Measurements from ENCODE around the gene TIRAP.
"Not testable (repeated sequence)": the region's sequence is repeated elsewhere in the genome, so short reads cannot be mapped to it uniquely, and the experiment has no call there.

The TIRAP gene, protein sequence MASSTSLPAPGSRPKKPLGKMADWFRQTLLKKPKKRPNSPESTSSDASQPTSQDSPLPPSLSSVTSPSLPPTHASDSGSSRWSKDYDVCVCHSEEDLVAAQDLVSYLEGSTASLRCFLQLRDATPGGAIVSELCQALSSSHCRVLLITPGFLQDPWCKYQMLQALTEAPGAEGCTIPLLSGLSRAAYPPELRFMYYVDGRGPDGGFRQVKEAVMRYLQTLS

DNA sequence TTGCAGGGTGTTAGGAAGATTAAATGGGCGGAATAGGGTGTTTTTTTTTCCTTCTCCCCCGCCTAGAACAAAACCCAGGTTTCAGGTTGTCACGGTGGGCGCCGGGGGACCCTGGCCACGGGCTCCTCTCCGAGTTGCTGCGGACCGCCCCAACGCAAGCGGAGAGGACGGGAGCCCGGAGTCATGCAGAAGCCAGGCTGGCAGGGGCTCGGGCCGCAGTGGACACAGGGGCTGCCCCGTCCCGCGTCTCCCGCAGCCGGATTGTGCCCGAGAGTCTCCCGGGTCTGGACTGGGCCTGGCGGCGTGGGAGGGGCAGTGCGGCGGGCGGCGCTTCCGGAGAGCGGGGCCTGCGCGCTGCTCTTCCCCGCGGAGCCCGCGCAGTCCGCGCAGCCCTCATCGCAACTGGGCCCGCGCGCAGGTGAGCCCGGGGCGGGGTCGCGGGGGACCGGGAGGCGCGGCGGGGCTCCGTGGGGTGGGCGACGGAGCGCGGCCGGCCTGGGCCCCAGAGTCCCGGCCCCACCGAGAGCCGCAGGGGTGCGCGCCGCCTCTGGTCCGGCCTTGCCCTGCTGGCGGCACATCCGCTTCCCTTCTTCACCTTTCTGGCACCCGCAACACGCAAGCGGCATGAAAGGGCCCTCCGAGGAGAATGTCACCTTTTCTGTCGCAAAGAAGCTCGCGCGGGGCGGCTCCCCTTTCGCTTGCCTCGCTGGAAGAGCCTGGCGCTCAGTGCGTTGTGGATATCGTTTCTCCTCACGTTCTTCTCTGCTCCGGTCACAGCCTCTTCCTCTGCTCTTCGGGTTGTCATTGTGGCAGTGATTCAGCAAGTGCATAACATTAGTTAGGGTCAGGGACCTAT lies at the start of gene TIRAP:
Gene TIRAP, plus strand, starts transcription at position 358 of the 856 bp plus-strand sequence. CDS start 7,802 bp downstream, outside the sequence.
- in situ Hi-C loops (cut with MboI; ENCODE audit: low sequenced_read_pairs), result no loop called here

DNA sequence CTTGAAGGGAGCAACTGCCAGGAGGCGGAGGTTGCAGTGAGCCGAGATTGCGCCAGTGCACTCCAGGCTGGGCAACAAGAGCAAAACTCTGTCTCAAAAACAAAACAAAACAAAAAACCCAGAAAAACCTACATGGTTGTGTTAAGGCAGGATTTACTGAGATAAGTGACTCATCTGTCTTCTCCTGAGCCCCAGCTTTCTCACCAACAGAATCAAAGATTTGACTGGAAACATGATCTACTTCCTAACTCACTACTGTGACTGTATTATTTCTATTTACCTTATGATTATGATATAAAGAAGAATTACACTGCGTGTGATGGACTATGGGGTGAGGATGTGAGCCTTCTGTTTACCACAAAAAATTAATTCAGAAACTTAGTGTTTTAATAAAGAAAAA lies 49.5 kb upstream of the TIRAP start:
- in situ Hi-C loops (cut with MboI; ENCODE audit: low sequenced_read_pairs), result no loop called here

DNA sequence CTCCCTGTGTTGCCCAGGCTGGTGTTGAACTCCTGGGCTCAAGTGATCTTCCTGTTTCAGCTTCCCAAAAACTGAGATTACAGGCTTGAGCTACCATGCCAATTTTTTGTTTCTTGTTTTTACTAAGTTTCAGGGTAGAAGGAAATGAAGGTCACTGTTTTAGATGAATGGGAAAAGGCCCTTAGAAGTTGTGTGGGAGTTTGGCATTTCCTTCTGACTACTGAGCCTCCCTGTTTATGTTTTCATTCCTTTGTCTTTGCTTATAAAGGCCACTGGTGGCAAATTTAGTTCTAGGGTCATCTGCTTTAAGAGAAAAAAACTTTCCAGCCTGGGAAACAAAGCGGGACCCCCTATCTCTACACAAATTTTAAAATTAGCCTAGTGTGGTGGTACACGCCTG lies 36.3 kb upstream of the TIRAP start:
- in situ Hi-C loops (cut with MboI; ENCODE audit: low sequenced_read_pairs), result no loop called here

DNA sequence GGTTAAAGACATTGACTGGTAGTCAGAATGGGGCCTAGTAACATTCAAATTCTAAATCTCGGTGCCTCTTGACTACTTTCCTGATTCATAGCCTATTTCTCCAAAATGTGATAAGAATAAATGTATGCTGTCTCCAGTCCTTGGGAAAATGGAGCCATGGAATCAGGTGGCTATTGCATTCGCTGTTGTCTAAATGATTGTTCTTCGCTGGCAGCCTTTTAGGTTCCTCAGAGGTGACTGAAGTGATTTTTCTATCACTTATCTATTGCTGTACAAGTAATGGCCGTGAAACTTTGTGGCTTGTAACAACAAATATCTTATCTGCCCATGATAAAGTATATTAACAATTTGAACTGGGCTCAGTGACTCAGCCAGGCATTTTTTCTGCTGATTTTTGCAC lies 29.6 kb upstream of the TIRAP start:
- in situ Hi-C loops (cut with MboI; ENCODE audit: low sequenced_read_pairs), result no loop called here

DNA sequence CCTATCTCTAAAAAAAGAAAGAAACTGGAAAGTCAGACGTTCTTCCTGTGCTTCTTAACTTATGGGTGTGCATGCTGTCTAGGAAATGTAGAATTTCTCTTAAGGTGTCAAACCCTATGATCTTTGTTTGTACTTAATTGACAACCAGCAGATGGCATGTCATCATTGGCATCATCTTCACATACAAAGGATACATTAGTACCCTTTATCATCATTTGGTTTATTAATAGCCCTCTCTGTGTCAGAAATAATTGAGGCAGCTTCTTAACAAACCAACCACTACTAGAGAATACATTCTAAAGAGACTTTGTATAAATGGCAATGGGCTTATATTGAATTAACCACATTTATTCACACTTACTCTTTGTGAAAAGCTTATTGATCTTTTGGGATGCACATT lies 28.1 kb upstream of the TIRAP start:
- in situ Hi-C loops (cut with MboI; ENCODE audit: low sequenced_read_pairs), result no loop called here

DNA sequence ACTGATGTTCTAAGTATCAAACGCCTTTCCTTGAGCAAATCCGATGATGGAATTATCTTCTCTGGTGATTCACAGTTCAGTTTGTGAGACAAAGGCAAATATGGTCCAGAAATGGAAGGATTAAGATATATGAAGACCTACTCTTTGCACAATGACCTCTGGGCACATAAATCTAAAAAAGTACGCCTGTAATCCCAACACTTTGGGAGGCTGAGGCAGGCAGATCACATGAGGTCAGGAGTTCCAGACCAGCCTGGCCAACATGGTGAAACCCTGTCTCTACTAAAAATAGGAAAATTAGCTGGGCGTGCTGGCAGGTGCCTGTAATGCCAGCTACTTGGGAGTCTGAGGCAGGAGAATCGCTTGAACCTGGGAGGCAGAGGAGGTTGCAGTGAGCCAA lies 27.4 kb upstream of the TIRAP start:
- in situ Hi-C loops (cut with MboI; ENCODE audit: low sequenced_read_pairs), result not testable (repeated sequence)

DNA sequence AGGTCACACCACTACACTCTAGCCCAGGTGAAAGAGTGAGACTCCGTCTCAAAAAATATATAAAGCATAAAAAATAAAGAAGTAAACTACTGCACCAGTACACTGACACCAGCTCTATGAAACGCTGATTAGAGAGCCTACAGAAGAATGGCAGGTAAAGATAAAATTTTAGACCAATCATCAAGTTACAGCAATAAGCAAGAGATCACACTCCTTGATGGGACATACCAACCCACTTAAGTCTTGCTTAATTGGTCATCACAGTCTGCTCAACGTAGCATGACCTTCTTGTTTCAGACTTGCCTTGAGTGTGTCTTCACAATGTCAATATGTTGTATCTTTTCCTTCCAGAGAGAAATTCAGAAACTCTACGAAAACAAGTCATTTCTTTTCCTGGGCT lies 26.7 kb upstream of the TIRAP start:
- in situ Hi-C loops (cut with MboI; ENCODE audit: low sequenced_read_pairs), result no loop called here

DNA sequence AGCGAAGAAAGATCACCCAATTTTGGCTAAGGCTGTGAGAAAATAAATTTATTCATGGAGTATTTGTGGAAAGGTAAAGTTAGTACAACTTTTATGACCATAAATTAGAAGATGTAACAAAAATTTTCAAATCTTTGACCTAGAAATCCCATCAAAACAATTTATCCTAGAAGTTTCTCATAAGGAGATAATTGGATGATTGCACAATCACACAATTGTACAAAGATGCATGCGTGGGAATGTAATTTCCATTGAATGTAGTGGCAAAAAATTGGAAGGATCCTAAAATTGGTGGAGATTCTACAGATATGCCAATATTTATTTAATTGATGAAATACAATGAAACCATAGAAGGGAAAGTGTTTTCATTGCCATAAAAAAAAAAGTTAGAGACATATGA lies 25.7 kb upstream of the TIRAP start:
- in situ Hi-C loops (cut with MboI; ENCODE audit: low sequenced_read_pairs), result no loop called here

DNA sequence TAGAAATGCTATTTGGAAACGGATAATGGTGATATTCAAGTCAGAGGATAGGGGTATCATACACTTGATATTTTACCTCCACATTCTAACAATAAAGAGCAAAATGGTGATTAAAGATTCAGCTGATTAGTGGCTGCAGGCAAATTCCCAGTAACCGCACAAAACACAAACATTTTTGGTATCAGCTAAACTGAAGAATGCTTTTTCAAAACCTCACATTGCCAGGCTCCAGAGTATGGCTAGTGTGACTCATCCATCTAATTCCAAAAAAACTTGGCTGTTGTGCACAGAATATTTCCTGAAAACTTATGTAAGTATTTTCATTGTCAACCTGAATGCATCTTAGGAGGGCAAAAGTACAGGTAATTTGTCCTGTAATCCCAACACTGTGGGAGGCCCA lies 25.1 kb upstream of the TIRAP start:
- in situ Hi-C loops (cut with MboI; ENCODE audit: low sequenced_read_pairs), result no loop called here

DNA sequence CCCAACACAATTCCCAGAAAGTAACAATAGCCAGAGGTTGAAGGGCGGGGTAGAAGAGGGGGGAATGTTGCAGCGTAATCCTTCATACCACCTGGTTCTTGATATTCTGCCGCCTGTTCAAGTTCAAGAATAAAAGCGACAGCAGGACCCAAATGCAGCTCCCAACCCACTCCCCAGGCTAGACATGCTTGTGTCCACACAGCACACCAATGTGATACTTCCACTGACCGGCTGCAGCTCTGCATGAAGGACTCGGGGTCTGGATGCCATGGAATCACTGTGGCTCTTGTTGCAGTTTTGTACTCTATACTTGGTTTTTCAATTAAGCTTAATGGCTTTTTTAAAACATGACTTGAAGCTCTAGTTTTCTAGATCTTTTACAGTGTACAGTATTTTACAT lies 20.7 kb upstream of the TIRAP start:
- in situ Hi-C loops (cut with MboI; ENCODE audit: low sequenced_read_pairs), result no loop called here

DNA sequence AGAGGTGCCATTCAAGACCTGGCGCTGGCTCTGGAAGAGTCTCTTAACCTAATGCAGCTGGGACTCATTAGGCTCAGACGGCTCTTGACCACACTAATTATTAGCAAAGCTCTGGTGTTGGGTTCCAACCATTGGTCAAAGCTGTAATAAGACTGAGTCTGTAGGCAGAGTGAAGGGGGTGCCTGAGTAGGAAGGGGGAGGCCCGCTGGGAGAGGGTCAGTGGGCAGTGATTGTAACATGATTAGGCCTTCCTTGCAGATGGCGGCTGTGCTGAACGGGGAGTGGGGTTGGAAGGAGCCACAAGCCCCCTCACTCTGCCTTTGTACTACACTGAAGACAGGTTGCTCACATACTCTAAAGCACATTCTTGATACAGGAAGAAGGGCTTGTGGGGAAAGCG lies 19.4 kb upstream of the TIRAP start:
- in situ Hi-C loops (cut with MboI; ENCODE audit: low sequenced_read_pairs), result no loop called here

DNA sequence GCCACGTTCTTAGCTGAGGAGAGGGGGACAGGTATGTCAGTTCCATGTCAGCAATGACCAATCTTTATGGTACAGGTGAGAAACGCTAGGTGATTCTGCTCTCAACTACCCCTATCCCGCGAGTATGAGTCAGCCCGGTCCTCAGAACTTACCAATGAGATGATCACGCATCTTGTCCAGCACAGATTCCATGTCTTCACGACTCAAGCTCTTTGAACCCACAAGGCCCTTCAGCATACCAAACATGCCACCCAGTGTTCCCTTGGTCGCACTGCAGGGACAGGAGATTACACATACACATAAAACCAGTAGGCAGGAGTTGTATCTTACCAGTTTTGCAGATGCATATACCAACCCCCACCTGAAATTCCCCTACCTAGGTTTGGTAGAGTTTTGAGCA lies 17.1 kb upstream of the TIRAP start:
- in situ Hi-C loops (cut with MboI; ENCODE audit: low sequenced_read_pairs), result no loop called here

DNA sequence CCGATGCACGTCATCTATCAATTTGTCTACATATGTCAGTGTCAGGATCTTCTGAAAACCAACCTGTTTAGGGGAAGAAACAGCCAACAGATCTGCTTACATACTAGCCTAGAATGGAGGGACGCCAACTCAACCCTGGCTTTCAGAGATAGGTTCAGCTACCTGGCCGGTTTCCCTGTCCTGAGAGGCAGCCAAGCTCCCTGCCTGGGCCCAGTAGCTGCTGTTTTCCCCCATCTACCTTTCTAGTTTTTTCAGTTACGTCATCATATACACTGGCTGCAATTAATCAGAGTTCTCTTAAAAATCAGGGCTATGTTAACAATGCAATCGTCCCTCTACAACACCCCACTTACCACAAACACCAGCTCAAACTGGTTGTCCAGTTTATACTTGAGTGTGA lies 15.2 kb upstream of the TIRAP start:
- in situ Hi-C loops (cut with MboI; ENCODE audit: low sequenced_read_pairs), result no loop called here

DNA sequence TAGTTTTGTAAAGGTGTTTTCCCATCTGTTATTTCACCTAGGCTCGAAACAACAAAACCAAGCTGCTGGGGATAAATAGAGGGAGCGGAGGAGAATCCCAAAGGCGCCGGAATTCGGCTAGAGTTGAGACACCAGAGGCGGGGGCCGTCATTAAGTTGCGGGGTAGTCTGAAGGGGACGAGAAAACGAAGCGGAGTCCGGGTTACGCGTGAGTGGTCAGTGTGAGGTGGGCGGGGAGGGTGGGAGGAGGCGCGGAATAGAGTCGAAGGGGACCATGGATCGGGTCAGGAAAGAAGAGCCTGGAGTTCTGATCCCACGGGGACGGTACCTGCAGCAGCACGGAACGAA lies 14.6 kb upstream of the TIRAP start:
- in situ Hi-C loops (cut with MboI; ENCODE audit: low sequenced_read_pairs), result no loop called here

DNA sequence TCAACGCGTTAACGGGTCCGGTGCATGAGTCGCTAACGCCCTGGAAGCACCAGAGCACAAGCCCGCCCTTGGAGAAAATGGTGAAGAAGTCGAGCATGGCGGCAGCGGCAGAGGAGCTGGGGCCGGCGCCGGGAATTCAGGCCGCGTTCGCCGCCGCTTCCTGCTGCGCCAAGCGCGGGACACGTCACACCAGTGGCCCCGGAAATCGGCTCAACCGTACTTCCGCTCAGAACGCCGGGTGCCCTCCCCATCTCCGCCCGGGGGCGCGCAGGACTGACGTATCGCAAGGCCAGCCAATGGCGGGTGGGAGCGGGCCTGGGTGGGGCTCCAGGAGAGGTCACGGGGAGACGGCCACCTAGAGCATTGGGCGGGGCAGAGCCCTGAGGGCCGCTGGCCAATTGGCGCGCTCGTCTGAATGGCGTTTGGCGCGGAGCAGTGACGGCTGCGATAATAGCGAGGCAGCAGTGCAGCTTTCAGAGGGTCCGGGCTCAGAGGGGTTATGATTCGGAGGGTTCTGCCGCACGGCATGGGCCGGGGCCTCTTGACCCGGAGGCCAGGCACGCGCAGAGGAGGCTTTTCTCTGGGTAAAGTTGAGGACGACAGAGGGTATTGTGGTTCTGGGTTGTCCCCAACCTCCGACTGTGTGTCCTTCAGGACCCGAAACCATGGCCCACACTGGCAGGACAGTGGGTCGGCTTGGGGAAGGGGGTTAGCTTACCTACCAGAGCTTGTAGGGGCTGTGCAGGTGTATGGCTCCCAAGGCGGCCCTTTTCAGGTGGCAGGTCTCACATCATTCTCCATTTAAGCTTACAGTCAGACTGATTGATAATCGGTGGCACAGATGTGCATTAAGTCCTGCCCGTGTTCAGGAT lies 13.9 kb upstream of the TIRAP start, which contains the start of the genes FOXRED1 and SRPRA:
Gene FOXRED1, plus strand, starts transcription at position 447 of the 872 bp plus-strand sequence. Its CDS starts 53 bp downstream, at position 500.
Gene SRPRA, minus strand, starts transcription at position 188 of the 872 bp plus-strand sequence. Its CDS starts 91 bp downstream, at position 97.
- in situ Hi-C loops (cut with MboI; ENCODE audit: low sequenced_read_pairs), result no loop called here

DNA sequence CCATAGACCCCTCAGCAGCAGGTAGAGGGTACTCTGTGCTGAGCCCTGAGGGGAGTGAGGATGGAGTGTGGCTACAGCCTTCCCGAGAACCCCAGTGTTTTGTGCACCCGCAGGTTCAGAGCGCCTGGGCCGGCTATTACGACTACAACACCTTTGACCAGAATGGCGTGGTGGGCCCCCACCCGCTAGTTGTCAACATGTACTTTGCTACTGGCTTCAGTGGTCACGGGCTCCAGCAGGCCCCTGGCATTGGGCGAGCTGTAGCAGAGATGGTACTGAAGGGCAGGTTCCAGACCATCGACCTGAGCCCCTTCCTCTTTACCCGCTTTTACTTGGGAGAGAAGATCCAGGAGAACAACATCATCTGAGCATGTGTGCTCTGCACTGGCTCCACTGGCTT lies 5.6 kb upstream of the TIRAP start:
- in situ Hi-C loops (cut with MboI; ENCODE audit: low sequenced_read_pairs), result no loop called here

DNA sequence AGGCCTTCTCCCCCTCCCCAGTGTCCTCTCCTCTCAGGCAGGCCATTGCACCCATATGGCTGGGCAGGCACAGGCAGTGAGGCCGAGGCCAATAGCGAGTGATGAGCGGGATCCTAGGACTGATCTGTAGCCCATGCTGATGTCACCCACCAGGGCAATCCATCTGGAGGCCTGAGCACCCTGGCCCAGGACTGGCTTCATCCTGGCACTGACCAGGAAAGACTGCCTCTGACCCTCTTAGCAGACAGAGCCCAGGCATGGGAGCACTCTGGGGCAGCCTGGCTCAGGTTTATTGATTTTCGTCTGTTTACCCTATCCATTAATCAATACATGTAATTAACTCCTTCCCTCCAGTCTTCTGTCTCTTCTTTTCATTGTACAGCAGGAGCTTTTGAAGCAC lies 5.1 kb upstream of the TIRAP start:
- in situ Hi-C loops (cut with MboI; ENCODE audit: low sequenced_read_pairs), result no loop called here

DNA sequence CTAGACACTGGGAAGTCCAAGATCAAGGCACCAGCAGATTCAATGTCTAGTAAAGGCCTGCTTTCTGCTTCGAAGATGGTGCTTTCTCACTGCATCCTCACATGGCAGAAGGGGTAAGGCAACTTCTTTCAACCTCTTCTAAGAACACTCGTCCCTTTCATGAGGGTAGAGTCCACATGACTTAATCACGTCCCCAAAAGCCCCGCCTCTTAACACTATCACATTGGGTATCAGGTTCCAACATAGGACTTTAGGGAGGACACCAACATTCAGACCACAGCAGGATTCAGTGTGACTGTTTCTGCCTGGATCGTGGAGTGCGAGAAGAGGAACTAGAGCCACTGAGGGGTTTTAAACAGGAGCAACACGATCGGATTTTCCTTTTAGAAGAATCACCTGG lies 3.7 kb upstream of the TIRAP start:
- in situ Hi-C loops (cut with MboI; ENCODE audit: low sequenced_read_pairs), result no loop called here

DNA sequence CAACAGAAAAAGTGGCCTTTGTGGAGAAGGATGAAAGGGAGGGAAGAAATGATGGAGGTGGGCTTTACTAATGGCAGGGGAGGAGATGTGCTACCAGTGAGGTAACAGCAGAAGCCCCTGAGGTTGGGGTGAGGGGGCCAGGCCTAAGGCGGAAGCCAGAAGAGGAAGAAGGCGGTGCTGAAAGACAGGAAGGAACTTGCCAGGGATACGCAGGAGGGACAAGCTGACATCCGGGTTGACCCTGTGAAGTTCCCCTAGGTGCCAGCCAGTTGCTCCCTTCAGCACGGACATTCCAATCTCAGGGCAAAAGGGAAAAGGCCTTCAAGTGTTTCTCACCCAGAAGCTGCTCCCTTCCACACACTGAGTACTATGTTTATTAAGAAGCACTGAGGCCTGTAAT lies 2.3 kb upstream of the TIRAP start:
- in situ Hi-C loops (cut with MboI; ENCODE audit: low sequenced_read_pairs), result no loop called here

DNA sequence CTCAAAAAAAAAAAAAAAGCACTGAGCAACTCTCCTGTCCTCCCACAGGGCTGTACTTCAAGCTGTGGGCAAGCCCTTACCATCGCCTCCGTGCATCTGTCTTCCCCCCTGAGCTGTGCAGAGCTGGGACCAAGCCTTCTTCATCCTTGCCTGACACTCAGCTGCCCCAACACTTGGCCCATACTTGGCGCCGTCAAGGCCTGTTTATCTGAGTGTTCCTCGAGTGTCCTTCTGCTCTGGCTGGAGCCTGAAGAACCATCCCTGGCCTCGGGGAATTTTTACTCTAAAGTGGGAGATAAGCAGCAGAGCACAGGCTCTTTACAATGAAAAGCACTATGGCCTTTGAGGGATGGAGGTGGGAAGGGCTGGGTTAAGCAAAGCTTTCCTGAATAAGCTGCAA lies 1.6 kb upstream of the TIRAP start:
- in situ Hi-C loops (cut with MboI; ENCODE audit: low sequenced_read_pairs), result no loop called here

DNA sequence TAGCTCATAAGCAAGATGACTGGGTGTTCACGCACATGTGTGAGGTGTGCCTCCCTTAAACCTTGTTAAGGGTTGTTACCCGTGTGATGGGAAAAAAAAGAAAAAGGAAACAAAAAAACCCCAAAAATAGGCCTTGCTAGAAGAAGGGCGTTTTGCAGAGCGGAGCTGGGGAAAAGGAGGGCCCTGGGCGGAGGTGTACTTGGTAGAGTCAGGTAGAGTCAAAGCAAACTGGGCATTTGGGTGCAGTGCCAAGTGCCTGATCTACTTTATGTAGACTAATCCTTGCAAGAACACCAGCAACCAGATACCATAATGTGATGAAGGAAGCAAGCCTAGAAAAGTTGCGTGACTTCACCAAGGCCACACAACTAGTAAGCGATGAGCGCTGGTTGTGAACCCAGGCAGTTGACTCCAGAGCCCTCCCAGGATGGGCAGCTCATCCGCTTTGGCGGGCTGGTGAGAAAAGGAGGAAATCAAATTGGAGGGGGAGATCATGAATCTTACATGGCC lies 1.2 kb upstream of the TIRAP start:
- in situ Hi-C loops (cut with MboI; ENCODE audit: low sequenced_read_pairs), result no loop called here
